Activated CD4-positive, CD25-positive, alpha-beta regulatory T cell treated with anti-CD3 and anti-CD28 coated beads, Interleukin-2, amount 50 U/mL, for 16 hours (primary cell): ENCODE results near the gene MARK4.
"Not testable (repeated sequence)": the region's sequence is repeated elsewhere in the genome, so short reads cannot be mapped to it uniquely, and the experiment has no call there.

Experiments
- DNase-seq: peaks from one replicate; pipeline ENCODE4 v3.0.0-alpha.2; 2020; ENCODE audit warnings: low read depth, low spot score

MARK4 gene

GRCh38 chr19:45334881-45335280 lies 83.8 kb downstream of the MARK4 start:
- not testable (repeated sequence) for DNase-seq

GRCh38 chr19:45336696-45337251 lies 85.7 kb downstream of the MARK4 start:
- no peak for DNase-seq

GRCh38 chr19:45339629-45340028 lies 88.6 kb downstream of the MARK4 start:
- no peak for DNase-seq

- DNase-seq = no peak
Measured at GRCh38 chr19:45340232-45340898, 89.3 kb downstream of the MARK4 start, which contains the start of gene KLC3. Gene KLC3, plus strand, starts transcription at chr19:45340750. Its CDS starts 4,792 bp downstream, at chr19:45345542.

GRCh38 chr19:45340899-45341453 lies 89.9 kb downstream of the MARK4 start:
- no peak for DNase-seq

- DNase-seq = no peak
Measured at GRCh38 chr19:45342911-45343310, 91.8 kb downstream of the MARK4 start.

GRCh38 chr19:45344621-45345505 lies 93.8 kb downstream of the MARK4 start:
- no peak for DNase-seq

- DNase-seq = no peak
Measured at GRCh38 chr19:45345506-45345860, 94.4 kb downstream of the MARK4 start.

GRCh38 chr19:45346449-45346848 lies 95.4 kb downstream of the MARK4 start:
- DNase-seq = no peak

GRCh38 chr19:45347570-45348366 lies 96.7 kb downstream of the MARK4 start:
- DNase-seq = no peak

GRCh38 chr19:45348367-45349125 lies 97.5 kb downstream of the MARK4 start:
- no peak for DNase-seq

- DNase-seq = no peak
Measured at GRCh38 chr19:45349126-45349415, 98.0 kb downstream of the MARK4 start.

- DNase-seq = no peak
Measured at GRCh38 chr19:45349430-45349941, 98.4 kb downstream of the MARK4 start.

- DNase-seq = no peak
Measured at GRCh38 chr19:45350477-45351058, 99.5 kb downstream of the MARK4 start.

- no peak for DNase-seq
Measured at GRCh38 chr19:45351401-45351952, 100.4 kb downstream of the MARK4 start.

- no peak for DNase-seq
Measured at GRCh38 chr19:45352062-45352461, 101.0 kb downstream of the MARK4 start.

- no peak for DNase-seq
Measured at GRCh38 chr19:45352471-45352870, 101.4 kb downstream of the MARK4 start.

GRCh38 chr19:45352914-45353796 lies 102.1 kb downstream of the MARK4 start:
- DNase-seq = no peak

GRCh38 chr19:45354241-45354842 lies 103.3 kb downstream of the MARK4 start:
- DNase-seq = no peak
